ENCODE data around the gene CCDC63. TPM values are rescaled to one million over a fixed set of nuclear protein-coding genes. Genes with fewer than 3 reads are reported as not detected.

The CCDC63 gene
- total and polyA plus RNA-seq, 8 donors: not detected

DNA sequence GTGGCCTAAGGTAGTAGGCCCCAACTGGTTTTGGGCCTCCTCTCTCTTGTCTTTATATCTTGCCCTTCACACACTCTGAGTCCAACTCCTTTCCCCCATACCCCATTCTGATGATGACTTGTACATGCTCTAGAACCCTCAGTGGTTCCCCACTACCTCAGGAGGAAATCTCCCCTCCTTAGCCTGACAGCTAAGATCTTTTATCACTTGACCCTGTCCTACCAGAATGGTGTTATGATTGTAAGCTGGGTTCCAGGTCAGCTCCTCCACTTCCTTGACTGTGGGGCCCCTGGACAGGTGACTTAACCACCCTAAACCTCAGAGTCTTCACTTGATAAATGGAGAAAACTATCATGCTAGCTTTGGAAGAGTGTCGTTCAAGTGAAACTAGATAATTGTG is 83.0 kb downstream of the CCDC63 start:
- peaks cover 0 to 39% of the 10 kb centered on the region in 2 donors for H3K27me3 ChIP-seq
- no peak overlapping the region for H3K4me3 ChIP-seq
- no peaks in the 10 kb centered on the region for H3K36me3 ChIP-seq
- no peak for DNase-seq
- no peaks in the 10 kb centered on the region for H3K9me3 ChIP-seq
- H3K27ac ChIP-seq: no peak overlapping the region
- ATAC-seq: no peak
- intact Hi-C loops (cut with DNase I): loop anchor here in 1 of 2 donors (10.0 kb wide), 1 partner anchor 375 kb away; no protein-coding TSS in a partner anchor
- no peaks in the 10 kb centered on the region for H3K4me1 ChIP-seq
- TF ChIP-seq, protein P1, sequence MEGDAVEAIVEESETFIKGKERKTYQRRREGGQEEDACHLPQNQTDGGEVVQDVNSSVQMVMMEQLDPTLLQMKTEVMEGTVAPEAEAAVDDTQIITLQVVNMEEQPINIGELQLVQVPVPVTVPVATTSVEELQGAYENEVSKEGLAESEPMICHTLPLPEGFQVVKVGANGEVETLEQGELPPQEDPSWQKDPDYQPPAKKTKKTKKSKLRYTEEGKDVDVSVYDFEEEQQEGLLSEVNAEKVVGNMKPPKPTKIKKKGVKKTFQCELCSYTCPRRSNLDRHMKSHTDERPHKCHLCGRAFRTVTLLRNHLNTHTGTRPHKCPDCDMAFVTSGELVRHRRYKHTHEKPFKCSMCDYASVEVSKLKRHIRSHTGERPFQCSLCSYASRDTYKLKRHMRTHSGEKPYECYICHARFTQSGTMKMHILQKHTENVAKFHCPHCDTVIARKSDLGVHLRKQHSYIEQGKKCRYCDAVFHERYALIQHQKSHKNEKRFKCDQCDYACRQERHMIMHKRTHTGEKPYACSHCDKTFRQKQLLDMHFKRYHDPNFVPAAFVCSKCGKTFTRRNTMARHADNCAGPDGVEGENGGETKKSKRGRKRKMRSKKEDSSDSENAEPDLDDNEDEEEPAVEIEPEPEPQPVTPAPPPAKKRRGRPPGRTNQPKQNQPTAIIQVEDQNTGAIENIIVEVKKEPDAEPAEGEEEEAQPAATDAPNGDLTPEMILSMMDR (IDR thresholded peaks at IDR 0.05): no peak

DNA sequence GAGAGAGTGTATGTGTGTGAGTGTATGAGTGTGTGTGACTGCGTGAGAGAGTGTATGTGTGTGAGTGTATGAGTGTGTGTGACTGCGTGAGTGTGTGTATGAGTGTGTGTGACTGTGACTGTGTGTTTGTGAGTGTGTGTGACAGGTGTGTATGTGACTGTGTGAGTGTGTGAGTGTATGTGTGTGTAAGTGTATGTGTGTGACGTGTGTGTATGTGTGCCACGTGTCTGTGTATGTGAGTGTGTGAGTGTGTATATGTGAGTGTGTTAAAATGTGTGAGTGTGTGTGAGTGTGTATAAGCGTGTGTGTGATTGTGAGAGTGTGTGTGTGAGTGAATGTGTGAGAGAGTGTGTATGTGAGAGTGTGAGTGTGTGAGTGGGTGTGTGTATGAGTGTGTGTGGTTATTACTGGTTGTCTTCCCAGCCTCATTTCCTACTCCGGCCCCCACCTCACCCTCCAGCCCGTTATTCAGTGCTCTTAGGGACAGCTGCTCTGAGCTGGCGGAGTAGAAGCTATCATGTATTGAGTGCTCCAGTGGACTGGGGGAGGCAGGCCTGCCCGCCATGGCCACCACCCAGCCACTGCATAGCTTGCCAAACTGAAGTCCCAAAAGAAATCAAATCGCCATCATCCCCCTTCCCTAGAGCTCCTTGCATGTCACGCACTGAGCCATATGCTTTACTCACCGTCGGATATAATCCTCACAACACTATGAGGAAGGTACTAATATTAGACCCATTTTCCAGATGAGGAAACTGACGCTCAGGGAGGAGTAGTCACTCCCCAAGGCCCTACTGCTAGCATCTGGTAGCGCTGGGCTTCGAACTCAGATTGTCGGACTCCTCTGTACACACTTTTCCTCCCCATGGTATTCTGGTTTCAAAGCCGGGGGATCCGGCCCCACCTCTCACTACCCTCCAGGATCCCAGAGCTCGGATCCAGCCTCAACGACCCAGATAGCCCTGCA is 83.8 kb downstream of the CCDC63 start:
- Histone ChIP-seq H3K9me3 (no peaks in the 10 kb centered on the region), H3K4me3 (no peak overlapping the region), H3K27me3 (peaks cover 0 to 42% of the 10 kb centered on the region in 2 donors), H3K4me1 (no peaks in the 10 kb centered on the region), H3K36me3 (no peaks in the 10 kb centered on the region), H3K27ac (no peak overlapping the region)
- intact Hi-C loops (cut with DNase I): loop anchor here in 1 of 2 donors (10.0 kb wide), 1 partner anchor 374 kb away; no protein-coding TSS in a partner anchor
- DNase-seq (no peak), ATAC-seq (no peak)
- TF ChIP-seq, protein P1 (IDR thresholded peaks at IDR 0.05): no peak

DNA sequence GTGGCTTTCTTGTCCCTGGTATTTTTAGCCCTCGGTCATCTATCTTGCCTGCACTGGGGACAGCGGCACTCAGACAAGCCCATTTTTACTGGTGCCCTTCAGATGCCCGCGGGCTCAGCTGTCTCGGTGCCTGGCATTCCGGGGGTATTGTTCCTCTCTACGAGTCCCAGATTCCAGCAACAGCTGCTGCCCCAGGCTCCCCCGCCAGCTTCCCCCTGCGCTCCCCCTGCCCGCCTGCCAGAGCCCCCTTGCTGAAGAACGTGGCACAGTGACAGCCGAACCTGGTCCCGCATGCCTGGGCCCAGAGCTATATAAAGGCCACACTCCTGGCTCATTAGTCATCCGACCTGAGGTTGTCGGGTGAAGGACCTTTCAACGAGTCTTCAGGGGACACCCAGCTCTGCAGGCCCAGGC is 84.5 kb downstream of the CCDC63 start:
- intact Hi-C loops (cut with DNase I): loop anchor here in 1 of 2 donors (10.0 kb wide), 1 partner anchor 373 kb away; no protein-coding TSS in a partner anchor
- no peaks in the 10 kb centered on the region for H3K9me3 ChIP-seq
- ATAC-seq: no peak
- DNase-seq: no peak
- H3K36me3 ChIP-seq: no peaks in the 10 kb centered on the region
- TF ChIP-seq, protein P1 (IDR thresholded peaks at IDR 0.05): no peak
- H3K4me1 ChIP-seq: no peaks in the 10 kb centered on the region
- no peak overlapping the region for H3K4me3 ChIP-seq
- H3K27me3 ChIP-seq: peaks cover 0 to 42% of the 10 kb centered on the region in 2 donors
- H3K27ac ChIP-seq: no peak overlapping the region

DNA sequence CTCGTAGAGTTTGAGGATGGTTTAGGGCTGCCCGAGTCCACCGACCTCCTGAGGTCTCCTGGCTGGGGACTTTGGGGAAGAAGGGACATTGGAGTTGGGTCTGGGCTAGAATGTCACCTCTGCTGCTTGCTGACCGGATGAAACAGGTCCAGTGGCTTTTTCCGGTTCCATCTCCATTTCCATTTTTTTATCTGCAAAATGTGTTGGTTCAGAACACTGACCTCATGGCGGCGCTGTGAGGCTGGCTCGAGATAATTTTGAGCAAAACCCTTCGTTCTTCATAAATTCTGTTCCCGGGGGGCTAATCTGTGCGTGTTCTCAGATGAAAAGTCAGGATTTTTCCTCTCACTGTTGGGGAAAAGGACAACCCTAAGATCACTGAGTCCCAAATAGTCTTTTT is 85.3 kb downstream of the CCDC63 start:
- DNase-seq (no peak), ATAC-seq (no peak)
- Histone ChIP-seq H3K36me3 (no peaks in the 10 kb centered on the region), H3K9me3 (no peaks in the 10 kb centered on the region), H3K27me3 (peaks cover 5 to 45% of the 10 kb centered on the region in 2 donors), H3K4me1 (no peaks in the 10 kb centered on the region), H3K4me3 (no peak overlapping the region), H3K27ac (no peak overlapping the region)
- intact Hi-C loops (cut with DNase I): loop anchor here in 1 of 2 donors (10.0 kb wide), 1 partner anchor 373 kb away; no protein-coding TSS in a partner anchor
- TF ChIP-seq, protein P1 (IDR thresholded peaks at IDR 0.05): no peak

All from left lung (tissue), 10 donors.